HG02642 (cell line): Measurements from ENCODE around the gene GULP1.
"Not testable (repeated sequence)": the region's sequence is repeated elsewhere in the genome, so short reads cannot be mapped to it uniquely, and the experiment has no call there.

Experiments
- ATAC-seq: cut with Tn5 transposase; IDR thresholded peaks from one replicate; pipeline ENCODE4 v1.9.1; 2021; ENCODE audit warnings: mild to moderate bottlenecking; ENCODE audit not compliant: unreplicated experiment, poor library complexity

Gene GULP1

GRCh38 chr2:188456114-188456909 lies 164.6 kb downstream of the GULP1 start:
- no peak for ATAC-seq

GRCh38 chr2:188459061-188459460 lies 167.4 kb downstream of the GULP1 start:
- ATAC-seq, result no peak

- not testable (repeated sequence) for ATAC-seq
Measured at GRCh38 chr2:188466078-188466477, 174.4 kb downstream of the GULP1 start.

GRCh38 chr2:188466761-188467160 lies 175.1 kb downstream of the GULP1 start:
- no peak for ATAC-seq

- ATAC-seq, result no peak
Measured at GRCh38 chr2:188471166-188471565, 179.5 kb downstream of the GULP1 start.

- no peak for ATAC-seq
Measured at GRCh38 chr2:188473306-188473705, 181.6 kb downstream of the GULP1 start.

- ATAC-seq, result no peak
Measured at GRCh38 chr2:188474316-188474715, 182.6 kb downstream of the GULP1 start.

GRCh38 chr2:188475945-188476344 lies 184.3 kb downstream of the GULP1 start:
- ATAC-seq, result peak; percentile 30

- no peak for ATAC-seq
Measured at GRCh38 chr2:188477564-188478103, 186.0 kb downstream of the GULP1 start.

GRCh38 chr2:188478724-188479123 lies 187.1 kb downstream of the GULP1 start:
- peak; percentile 98 for ATAC-seq

GRCh38 chr2:188481474-188481873 lies 189.8 kb downstream of the GULP1 start:
- ATAC-seq, result no peak

GRCh38 chr2:188485496-188485895 lies 193.8 kb downstream of the GULP1 start:
- no peak for ATAC-seq

- no peak for ATAC-seq
Measured at GRCh38 chr2:188492751-188493150, 201.1 kb downstream of the GULP1 start.

GRCh38 chr2:188494906-188495305 lies 203.2 kb downstream of the GULP1 start:
- no peak for ATAC-seq

- ATAC-seq, result no peak
Measured at GRCh38 chr2:188495969-188496431, 204.3 kb downstream of the GULP1 start.

GRCh38 chr2:188497726-188498125 lies 206.1 kb downstream of the GULP1 start:
- ATAC-seq, result no peak

GRCh38 chr2:188503975-188504374 lies 212.3 kb downstream of the GULP1 start:
- no peak for ATAC-seq

- ATAC-seq, result no peak
Measured at GRCh38 chr2:188506843-188507242, 215.2 kb downstream of the GULP1 start.

- ATAC-seq, result no peak
Measured at GRCh38 chr2:188511346-188511745, 219.7 kb downstream of the GULP1 start.

- ATAC-seq, result peak; percentile 61
Measured at GRCh38 chr2:188512456-188512855, 220.8 kb downstream of the GULP1 start.

GRCh38 chr2:188515918-188516317 lies 224.2 kb downstream of the GULP1 start:
- no peak for ATAC-seq
